ENCODE data around the gene RHNO1.
A peak's percentile ranks its signal among the peaks of the same experiment; 100 is the strongest.
"Not testable (repeated sequence)": the region's sequence is repeated elsewhere in the genome, so short reads cannot be mapped to it uniquely, and the experiment has no call there.

Gene RHNO1

GRCh38 chr12:2858944-2859421, 18.0 kb upstream of the RHNO1 start:
- no peak for DNase-seq

GRCh38 chr12:2860170-2860569, 16.9 kb upstream of the RHNO1 start:
- no peak for DNase-seq

- no peak for DNase-seq
Measured at GRCh38 chr12:2862876-2863275, 14.1 kb upstream of the RHNO1 start.

GRCh38 chr12:2863402-2863801, 13.6 kb upstream of the RHNO1 start:
- DNase-seq, result not testable (repeated sequence)

- no peak for DNase-seq
Measured at GRCh38 chr12:2864198-2864597, 12.8 kb upstream of the RHNO1 start.

- not testable (repeated sequence) for DNase-seq
Measured at GRCh38 chr12:2868986-2869632, 7.9 kb upstream of the RHNO1 start.

GRCh38 chr12:2876431-2877046, 484 bp upstream of the RHNO1 start:
- peak; percentile 52 for DNase-seq

- peak; percentile 74 for DNase-seq
Measured at GRCh38 chr12:2877953-2878732, 1.1 kb downstream of the RHNO1 start.

- no peak for DNase-seq
Measured at GRCh38 chr12:2879853-2880252, 2.8 kb downstream of the RHNO1 start.

GRCh38 chr12:2884810-2885209, 7.8 kb downstream of the RHNO1 start:
- DNase-seq, result no peak

- no peak for DNase-seq
Measured at GRCh38 chr12:2886768-2887450, 9.9 kb downstream of the RHNO1 start.

- no peak for DNase-seq
Measured at GRCh38 chr12:2890001-2890387, 13.0 kb downstream of the RHNO1 start.

GRCh38 chr12:2890388-2891239, 13.6 kb downstream of the RHNO1 start, which contains the start of gene TULP3:
Gene TULP3 (plus strand): TSS chr12:2890891. CDS start chr12:2890948, 57 bp downstream.
- DNase-seq, result peak; percentile 98

- DNase-seq, result peak; percentile 55
Measured at GRCh38 chr12:2891240-2892053, 14.4 kb downstream of the RHNO1 start.

- no peak for DNase-seq
Measured at GRCh38 chr12:2892246-2892645, 15.2 kb downstream of the RHNO1 start.

- DNase-seq, result no peak
Measured at GRCh38 chr12:2893007-2893406, 16.0 kb downstream of the RHNO1 start.

- DNase-seq, result no peak
Measured at GRCh38 chr12:2895051-2895451, 18.0 kb downstream of the RHNO1 start.

GRCh38 chr12:2895511-2895910, 18.5 kb downstream of the RHNO1 start:
- no peak for DNase-seq

GRCh38 chr12:2897418-2897817, 20.4 kb downstream of the RHNO1 start:
- DNase-seq, result no peak

- DNase-seq, result no peak
Measured at GRCh38 chr12:2900642-2901041, 23.6 kb downstream of the RHNO1 start.

GRCh38 chr12:2902272-2902880, 25.4 kb downstream of the RHNO1 start:
- peak; percentile 80 for DNase-seq
